K562 (cell line): ENCODE measurements around the gene SNRPD2. TPM values are rescaled to one million over a fixed set of nuclear protein-coding genes. Genes with fewer than 3 reads are reported as not detected.

Experiments
- ADNP ChIP-seq: fragments of 200-800 bp; sonication (Bioruptor generic); IDR thresholded peaks from 2 replicates; pipeline ENCODE4 v1.6.1; 2016; ENCODE audit warnings: missing genetic modification characterization, missing compliant biosample characterization
- EZH2 ChIP-seq: IDR thresholded peaks from 2 replicates; pipeline ENCODE4 v1.6.1; 2012; ENCODE audit warnings: low read depth, mild to moderate bottlenecking, inconsistent platforms, low read length, borderline replicate concordance
- MAZ ChIP-seq, 2 experiments: fragments of 450-650 bp in 1 of 2; sonication (generic) in 1 of 2; formaldehyde crosslinking; IDR thresholded peaks in 1 of 2; conservative IDR thresholded peaks in 1 of 2; 2 replicates each; pipeline versions ENCODE4 v1.4.0 to v1.5.0; 2020; ENCODE audit warnings: mild to moderate bottlenecking in 1 of 2, missing genetic modification reagents in 1 of 2
- SMARCA5 ChIP-seq: fragments of 450-650 bp; IDR thresholded peaks from 2 replicates; pipeline ENCODE4 v1.6.1; 2016
- ZBTB11 ChIP-seq, 3 experiments: fragments of 200-800 bp in 1 of 3; fragments of 250-450 bp in 1 of 3; fragments of 450-650 bp in 1 of 3; sonication (Bioruptor Pico) in 1 of 3; sonication (Bioruptor generic) in 1 of 3; formaldehyde crosslinking in 1 of 3; IDR thresholded peaks; 2 replicates each; pipeline versions ENCODE4 v1.6.1 to v1.8.0; 2016 to 2022; ENCODE audit warnings: mild to moderate bottlenecking in 2 of 3, missing genetic modification characterization in 2 of 3, missing compliant biosample characterization in 1 of 3, moderate library complexity in 1 of 3
- ZFX ChIP-seq: sonication (generic); formaldehyde crosslinking; IDR thresholded peaks from 2 replicates; pipeline ENCODE4 v1.8.0; 2022; ENCODE audit warnings: mild to moderate bottlenecking, missing genetic modification reagents, moderate library complexity
- ZNF347 ChIP-seq: fragments of 450-650 bp; formaldehyde crosslinking; IDR thresholded peaks from 2 replicates; pipeline ENCODE4 v1.4.0; 2020; ENCODE audit warnings: low read depth, mild to moderate bottlenecking, moderate library complexity
- ZNF592 ChIP-seq: fragments of 450-650 bp; IDR thresholded peaks from 2 replicates; pipeline ENCODE4 v1.6.1; 2017; ENCODE audit warnings: antibody characterized with exemption, mild to moderate bottlenecking
- ZNF766 ChIP-seq: fragments of 200-800 bp; sonication (Bioruptor generic); conservative IDR thresholded peaks from 2 replicates; pipeline ENCODE4 v1.6.1; 2016; ENCODE audit warnings: missing genetic modification characterization, missing compliant biosample characterization
- polyA plus RNA-seq, 8 experiments: library from polyadenylated mRNA; depleted of rRNA in 4 of 8; stranded (reverse) in 5 of 8; unstranded in 3 of 8; fragments of >200 nt; fragmentation: Nextera tagmentation in 2 of 8; fragmentation: Illumina TruSeq in 1 of 8; extraction: Ambion mirVana in 2 of 8; extraction: Trizol in 1 of 8; gene quantifications; 2 replicates each; pipeline versions ENCODE4 v1.2.1 to v1.2.3, GENCODE V29; 2011 to 2014; ENCODE audit warnings: inconsistent platforms in 1 of 8, missing spikeins in 1 of 8
- total RNA-seq, 7 experiments: library from RNA; depleted of rRNA in 6 of 7; stranded (reverse); fragments of >200 nt in 6 of 7; fragmentation: Illumina TruSeq in 2 of 7; extraction: Trizol in 2 of 7; gene quantifications; 2 replicates each; pipeline versions ENCODE4 v1.2.1 to v1.2.3, GENCODE V29; 2011 to 2021; ENCODE audit warnings: low replicate concordance in 1 of 7
- TF ChIP-seq, protein P1 (sequence below): sonication (generic); formaldehyde crosslinking; IDR thresholded peaks from 2 replicates; pipeline ENCODE4 v1.8.0; 2023; ENCODE audit warnings: mild to moderate bottlenecking, missing genetic modification reagents
- TF ChIP-seq, protein P2 (sequence below): sonication (generic); formaldehyde crosslinking; IDR thresholded peaks from 2 replicates; pipeline ENCODE4 v1.8.0; 2022; ENCODE audit warnings: mild to moderate bottlenecking, missing genetic modification reagents

The SNRPD2 gene
- total and polyA plus RNA-seq, 9 of the 15 experiments (the other 6 are each of a cell fraction or from before 2014, with no cell fraction given) = 728 to 4,411 (median 1,029) TPM

GRCh38 chr19:45638930-45639729 lies 52.6 kb downstream of the SNRPD2 start, which contains the start of gene EML2 (continued):
- TF ChIP-seq, protein P1, sequence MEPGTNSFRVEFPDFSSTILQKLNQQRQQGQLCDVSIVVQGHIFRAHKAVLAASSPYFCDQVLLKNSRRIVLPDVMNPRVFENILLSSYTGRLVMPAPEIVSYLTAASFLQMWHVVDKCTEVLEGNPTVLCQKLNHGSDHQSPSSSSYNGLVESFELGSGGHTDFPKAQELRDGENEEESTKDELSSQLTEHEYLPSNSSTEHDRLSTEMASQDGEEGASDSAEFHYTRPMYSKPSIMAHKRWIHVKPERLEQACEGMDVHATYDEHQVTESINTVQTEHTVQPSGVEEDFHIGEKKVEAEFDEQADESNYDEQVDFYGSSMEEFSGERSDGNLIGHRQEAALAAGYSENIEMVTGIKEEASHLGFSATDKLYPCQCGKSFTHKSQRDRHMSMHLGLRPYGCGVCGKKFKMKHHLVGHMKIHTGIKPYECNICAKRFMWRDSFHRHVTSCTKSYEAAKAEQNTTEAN (CRISPR knock-in tag) = no peak
- TF ChIP-seq ZNF347 (CRISPR knock-in tag) = no peak
- TF ChIP-seq ZNF592 = no peak; the same call in 1 of the 2 replicates
- no peak for TF ChIP-seq ZNF766 (CRISPR knock-in tag)
- peak; percentile 90 for TF ChIP-seq ADNP (tag)
- TF ChIP-seq MAZ (CRISPR knock-in tag; conservative IDR thresholded peaks at IDR 0.05 in 1 of 2, IDR thresholded peaks at IDR 0.05 in 1 of 2) = peak; percentile 56 to 59; a peak in 2 of 4 replicates
- TF ChIP-seq, protein P2, sequence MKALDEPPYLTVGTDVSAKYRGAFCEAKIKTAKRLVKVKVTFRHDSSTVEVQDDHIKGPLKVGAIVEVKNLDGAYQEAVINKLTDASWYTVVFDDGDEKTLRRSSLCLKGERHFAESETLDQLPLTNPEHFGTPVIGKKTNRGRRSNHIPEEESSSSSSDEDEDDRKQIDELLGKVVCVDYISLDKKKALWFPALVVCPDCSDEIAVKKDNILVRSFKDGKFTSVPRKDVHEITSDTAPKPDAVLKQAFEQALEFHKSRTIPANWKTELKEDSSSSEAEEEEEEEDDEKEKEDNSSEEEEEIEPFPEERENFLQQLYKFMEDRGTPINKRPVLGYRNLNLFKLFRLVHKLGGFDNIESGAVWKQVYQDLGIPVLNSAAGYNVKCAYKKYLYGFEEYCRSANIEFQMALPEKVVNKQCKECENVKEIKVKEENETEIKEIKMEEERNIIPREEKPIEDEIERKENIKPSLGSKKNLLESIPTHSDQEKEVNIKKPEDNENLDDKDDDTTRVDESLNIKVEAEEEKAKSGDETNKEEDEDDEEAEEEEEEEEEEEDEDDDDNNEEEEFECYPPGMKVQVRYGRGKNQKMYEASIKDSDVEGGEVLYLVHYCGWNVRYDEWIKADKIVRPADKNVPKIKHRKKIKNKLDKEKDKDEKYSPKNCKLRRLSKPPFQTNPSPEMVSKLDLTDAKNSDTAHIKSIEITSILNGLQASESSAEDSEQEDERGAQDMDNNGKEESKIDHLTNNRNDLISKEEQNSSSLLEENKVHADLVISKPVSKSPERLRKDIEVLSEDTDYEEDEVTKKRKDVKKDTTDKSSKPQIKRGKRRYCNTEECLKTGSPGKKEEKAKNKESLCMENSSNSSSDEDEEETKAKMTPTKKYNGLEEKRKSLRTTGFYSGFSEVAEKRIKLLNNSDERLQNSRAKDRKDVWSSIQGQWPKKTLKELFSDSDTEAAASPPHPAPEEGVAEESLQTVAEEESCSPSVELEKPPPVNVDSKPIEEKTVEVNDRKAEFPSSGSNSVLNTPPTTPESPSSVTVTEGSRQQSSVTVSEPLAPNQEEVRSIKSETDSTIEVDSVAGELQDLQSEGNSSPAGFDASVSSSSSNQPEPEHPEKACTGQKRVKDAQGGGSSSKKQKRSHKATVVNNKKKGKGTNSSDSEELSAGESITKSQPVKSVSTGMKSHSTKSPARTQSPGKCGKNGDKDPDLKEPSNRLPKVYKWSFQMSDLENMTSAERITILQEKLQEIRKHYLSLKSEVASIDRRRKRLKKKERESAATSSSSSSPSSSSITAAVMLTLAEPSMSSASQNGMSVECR (CRISPR knock-in tag) = peak; percentile 28; the same call in 1 of the 2 replicates
- TF ChIP-seq EZH2 = no peak
- peak in 1 of 3 experiments; percentile 48; a peak in 1 of 6 replicates for TF ChIP-seq ZBTB11 (CRISPR knock-in tag; IDR thresholded peaks at IDR 0.05)
- peak; percentile 92 for TF ChIP-seq SMARCA5
- TF ChIP-seq ZFX = peak; percentile 41; the same call in 1 of the 2 replicates
